Gastrocnemius medialis (tissue), 4 donors: ENCODE measurements around the gene IRF7. TPM values are rescaled to one million over a fixed set of nuclear protein-coding genes. Genes with fewer than 3 reads are reported as not detected.

Experiments
- ATAC-seq, 2 donors: fragments of 150-250 bp; one replicate each; pipeline ENCODE4 v1.9.1; 2016
- DNase-seq, 2 donors: peaks; one replicate each; pipeline ENCODE4 v3.0.0-alpha.2; 2019
- H3K27ac ChIP-seq, 4 donors: fragments of 200-600 bp; sonication (generic); 1 replicate in 1 of 4; 2 replicates in 3 of 4; pipeline ENCODE4 v1.5.1; 2016 to 2018; ENCODE audit warnings: mild to moderate bottlenecking in 2 of 4, moderate library complexity in 1 of 4
- H3K27me3 ChIP-seq, 3 donors: fragments of 200-600 bp; sonication (generic) in 2 of 3; 1 replicate in 1 of 3; 2 replicates in 2 of 3; pipeline versions ENCODE4 v1.5.1 to v1.6.0; 2016 to 2019; ENCODE audit warnings: mild to moderate bottlenecking in 1 of 3, moderate library complexity in 1 of 3
- H3K36me3 ChIP-seq, 2 donors: fragments of 200-600 bp; sonication (generic) in 1 of 2; one replicate each; pipeline ENCODE4 v1.5.1; 2017 to 2018
- H3K4me1 ChIP-seq, 2 donors: fragments of 200-600 bp; sonication (generic) in 1 of 2; one replicate each; pipeline ENCODE4 v1.5.1; 2016 to 2017; ENCODE audit warnings: mild to moderate bottlenecking in 2 of 2
- H3K4me3 ChIP-seq, 4 donors: fragments of 200-600 bp; sonication (generic) in 3 of 4; 1 replicate in 1 of 4; 2 replicates in 3 of 4; pipeline ENCODE4 v1.5.1; 2016 to 2019; ENCODE audit warnings: mild to moderate bottlenecking in 2 of 4
- H3K9me3 ChIP-seq, 3 donors: fragments of 200-600 bp; sonication (generic) in 2 of 3; 1 replicate in 1 of 3; 2 replicates in 2 of 3; pipeline ENCODE4 v1.5.1; 2016 to 2019
- POLR2A ChIP-seq, 2 donors: fragments of 450-650 bp; IDR thresholded peaks; one replicate each; pipeline ENCODE4 v1.6.1; 2017; ENCODE audit warnings: antibody characterized with exemption in 2 of 2, mild to moderate bottlenecking in 2 of 2, moderate library complexity in 2 of 2
- in situ Hi-C, 4 donors: fragments of 200-750 bp; cut with MboI; loops; one replicate each; pipeline versions ENCODE4 v1.15.0 to v1.8.0; 2017; ENCODE audit warnings: low sequenced_read_pairs in 4 of 4
- intact Hi-C: fragments of 100-400 bp; cut with DNase I; formaldehyde crosslinking; loops from one replicate; pipeline ENCODE4 v1.15.1; 2023; ENCODE audit warnings: low total_unique reads
- total RNA-seq, 4 donors: library from RNA; depleted of rRNA; stranded (reverse); fragments of >200 nt; gene quantifications; one replicate each; pipeline versions ENCODE4 v1.1.0 to v1.2.3, GENCODE V29; 2016
- TF ChIP-seq, protein P1 (sequence below), 5 experiments: fragments of 450-650 bp in 3 of 5; fragments of 200-600 bp in 2 of 5; sonication (generic) in 2 of 5; IDR thresholded peaks in 4 of 5; conservative IDR thresholded peaks in 1 of 5; 1 replicate in 4 of 5; 2 replicates in 1 of 5; pipeline ENCODE4 v1.5.1; 2016 to 2019; ENCODE audit warnings: antibody characterized with exemption in 5 of 5, mild to moderate bottlenecking in 3 of 5, moderate library complexity in 3 of 5

The IRF7 gene
- total RNA-seq, 4 donors from 2014 or later: 15.5 to 37.1 (median 26.3) TPM

GRCh38 chr11:606245-606644 lies 9.5 kb downstream of the IRF7 start:
- no peak overlapping the region for H3K27ac ChIP-seq
- in situ Hi-C loops: no loop called here
- H3K36me3 ChIP-seq: peaks cover 0 to 96% of the 10 kb centered on the region in 2 donors
- no peak overlapping the region for H3K4me3 ChIP-seq
- intact Hi-C loops: no loop called here
- no peaks in the 10 kb centered on the region for H3K9me3 ChIP-seq
- TF ChIP-seq, protein P1, sequence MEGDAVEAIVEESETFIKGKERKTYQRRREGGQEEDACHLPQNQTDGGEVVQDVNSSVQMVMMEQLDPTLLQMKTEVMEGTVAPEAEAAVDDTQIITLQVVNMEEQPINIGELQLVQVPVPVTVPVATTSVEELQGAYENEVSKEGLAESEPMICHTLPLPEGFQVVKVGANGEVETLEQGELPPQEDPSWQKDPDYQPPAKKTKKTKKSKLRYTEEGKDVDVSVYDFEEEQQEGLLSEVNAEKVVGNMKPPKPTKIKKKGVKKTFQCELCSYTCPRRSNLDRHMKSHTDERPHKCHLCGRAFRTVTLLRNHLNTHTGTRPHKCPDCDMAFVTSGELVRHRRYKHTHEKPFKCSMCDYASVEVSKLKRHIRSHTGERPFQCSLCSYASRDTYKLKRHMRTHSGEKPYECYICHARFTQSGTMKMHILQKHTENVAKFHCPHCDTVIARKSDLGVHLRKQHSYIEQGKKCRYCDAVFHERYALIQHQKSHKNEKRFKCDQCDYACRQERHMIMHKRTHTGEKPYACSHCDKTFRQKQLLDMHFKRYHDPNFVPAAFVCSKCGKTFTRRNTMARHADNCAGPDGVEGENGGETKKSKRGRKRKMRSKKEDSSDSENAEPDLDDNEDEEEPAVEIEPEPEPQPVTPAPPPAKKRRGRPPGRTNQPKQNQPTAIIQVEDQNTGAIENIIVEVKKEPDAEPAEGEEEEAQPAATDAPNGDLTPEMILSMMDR (IDR thresholded peaks at IDR 0.05 in 4 of 5, conservative IDR thresholded peaks at IDR 0.05 in 1 of 5): no peak
- TF ChIP-seq POLR2A (IDR thresholded peaks at IDR 0.05): no peak
- no peaks in the 10 kb centered on the region for H3K4me1 ChIP-seq
- H3K27me3 ChIP-seq: no peaks in the 10 kb centered on the region
- no peak for DNase-seq
- ATAC-seq: no peak

DNA sequence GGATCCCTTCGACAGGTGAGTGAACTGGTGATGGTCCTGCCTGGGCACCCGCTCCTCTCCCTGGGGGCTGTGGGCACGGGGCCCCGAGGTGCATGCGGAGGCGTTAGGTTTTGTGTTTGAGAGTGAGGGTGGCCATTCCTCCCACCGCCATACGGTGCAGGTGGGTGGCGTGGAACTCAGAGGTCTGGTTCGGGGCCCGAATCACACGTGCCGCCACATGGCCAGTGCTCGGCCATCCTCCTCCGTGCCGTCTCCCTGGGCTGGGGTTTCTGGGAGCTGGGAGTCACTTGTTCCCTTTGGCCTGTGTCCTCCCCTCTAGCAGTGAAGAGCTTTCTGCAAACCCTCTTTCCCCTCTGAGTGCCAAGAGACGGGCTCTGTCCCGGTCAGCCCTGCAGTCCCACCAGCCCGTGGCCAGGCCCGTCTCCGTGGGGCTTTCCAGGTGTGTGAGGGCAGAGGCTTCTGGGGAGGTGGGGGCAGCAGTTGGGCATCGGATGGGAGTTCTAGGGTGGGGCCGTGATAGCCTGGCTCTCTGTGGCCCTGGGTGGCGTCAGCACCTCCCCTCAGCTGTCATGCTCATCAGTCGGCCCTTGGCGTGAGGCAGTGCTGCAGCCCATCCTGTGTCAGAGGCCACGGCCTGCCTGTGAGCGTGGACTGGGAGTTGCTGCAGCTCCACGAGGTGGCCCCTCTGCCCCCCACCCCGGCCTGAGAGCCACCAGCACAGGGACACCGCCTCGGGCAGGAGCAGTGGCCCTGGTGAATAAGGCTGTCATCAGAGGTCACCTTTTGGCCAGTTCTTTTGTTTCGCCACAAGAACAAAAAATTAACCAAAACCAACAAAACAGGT lies 10.2 kb downstream of the IRF7 start:
- TF ChIP-seq, protein P1 (IDR thresholded peaks at IDR 0.05 in 4 of 5, conservative IDR thresholded peaks at IDR 0.05 in 1 of 5): no peak
- no peak for TF ChIP-seq POLR2A (IDR thresholded peaks at IDR 0.05)
- ATAC-seq (no peak), DNase-seq (no peak)
- Histone ChIP-seq H3K9me3 (no peaks in the 10 kb centered on the region), H3K36me3 (peaks cover 0 to 94% of the 10 kb centered on the region in 2 donors), H3K27ac (no peak overlapping the region), H3K4me1 (no peaks in the 10 kb centered on the region), H3K4me3 (no peak overlapping the region), H3K27me3 (no peaks in the 10 kb centered on the region)
- in situ Hi-C loops (no loop called here), intact Hi-C loops (no loop called here)

- H3K4me3 ChIP-seq: no peak overlapping the region
- in situ Hi-C loops (no loop called here), intact Hi-C loops (no loop called here)
- ATAC-seq: no peak
- DNase-seq: no peak
- H3K36me3 ChIP-seq: peaks cover 0 to 93% of the 10 kb centered on the region in 2 donors
- no peaks in the 10 kb centered on the region for H3K4me1 ChIP-seq
- H3K27me3 ChIP-seq: no peaks in the 10 kb centered on the region
- no peak for TF ChIP-seq POLR2A (IDR thresholded peaks at IDR 0.05)
- TF ChIP-seq, protein P1 (IDR thresholded peaks at IDR 0.05 in 4 of 5, conservative IDR thresholded peaks at IDR 0.05 in 1 of 5): no peak
- H3K27ac ChIP-seq: no peak overlapping the region
- H3K9me3 ChIP-seq: no peaks in the 10 kb centered on the region
Measured at GRCh38 chr11:603154-603553, 12.6 kb downstream of the IRF7 start.

- no peaks in the 10 kb centered on the region for H3K4me1 ChIP-seq
- intact Hi-C loops (no loop called here), in situ Hi-C loops (no loop called here)
Measured at GRCh38 chr11:601573-602245, 14.0 kb downstream of the IRF7 start.

More at GRCh38 chr11:601573-602245, 14.0 kb downstream of the IRF7 start:
- no peak overlapping the region for H3K4me3 ChIP-seq
- no peaks in the 10 kb centered on the region for H3K9me3 ChIP-seq
- no peak for TF ChIP-seq POLR2A (IDR thresholded peaks at IDR 0.05)
- TF ChIP-seq, protein P1 (IDR thresholded peaks at IDR 0.05 in 4 of 5, conservative IDR thresholded peaks at IDR 0.05 in 1 of 5): no peak
- DNase-seq: no peak
- H3K36me3 ChIP-seq: peaks cover 0 to 93% of the 10 kb centered on the region in 2 donors
- no peak overlapping the region for H3K27ac ChIP-seq
- no peaks in the 10 kb centered on the region for H3K27me3 ChIP-seq
- ATAC-seq: no peak
